CD14-positive monocyte (primary cell): Measurements from ENCODE around the gene CNTLN. TPM values are rescaled to one million over a fixed set of nuclear protein-coding genes. Genes with fewer than 3 reads are reported as not detected.

Experiments used
- DNase-seq, 3 donors: peaks; one replicate each; pipeline ENCODE4 v3.0.0-alpha.2; 2011 to 2022
- H2AFZ ChIP-seq: 2 replicates; pipeline ENCODE4 v1.6.0; 2012; ENCODE audit warnings: mild to moderate bottlenecking, low read depth, low read length, inconsistent platforms; ENCODE audit not compliant: insufficient read depth, poor library complexity, severe bottlenecking
- H3K27ac ChIP-seq, 2 donors: 1 replicate in 1 of 2; 2 replicates in 1 of 2; pipeline ENCODE4 v1.5.1; 2012 to 2013; ENCODE audit warnings: low read length in 2 of 2, control low read depth in 1 of 2, inconsistent platforms in 1 of 2, low read depth in 1 of 2, mild to moderate bottlenecking in 1 of 2
- H3K27me3 ChIP-seq, 2 donors: one replicate each; pipeline versions ENCODE4 v1.6.0 to v1.6.1; 2011 to 2013; ENCODE audit warnings: low read length in 2 of 2; ENCODE audit not compliant: control insufficient read depth in 2 of 2, insufficient read depth in 2 of 2
- H3K36me3 ChIP-seq, 2 donors: replicated peaks in 1 of 2; 1 replicate in 1 of 2; 2 replicates in 1 of 2; pipeline versions ENCODE4 v1.5.1 to v1.6.1; 2012 to 2013; ENCODE audit warnings: low read length in 2 of 2, control low read depth in 1 of 2, inconsistent platforms in 1 of 2, mild to moderate bottlenecking in 1 of 2; ENCODE audit not compliant: insufficient read depth in 2 of 2, control insufficient read depth in 1 of 2
- H3K4me1 ChIP-seq, 2 donors: 1 replicate in 1 of 2; 2 replicates in 1 of 2; pipeline versions ENCODE4 v1.5.1 to v1.6.1; 2012 to 2013; ENCODE audit warnings: low read length in 2 of 2, control low read depth in 1 of 2, inconsistent platforms in 1 of 2, mild to moderate bottlenecking in 1 of 2, moderate library complexity in 1 of 2; ENCODE audit not compliant: insufficient read depth in 2 of 2, control insufficient read depth in 1 of 2
- H3K4me2 ChIP-seq: replicated peaks from 2 replicates; pipeline ENCODE3; 2012; ENCODE audit warnings: low read length, moderate library complexity, mild to moderate bottlenecking; ENCODE audit not compliant: poor library complexity, severe bottlenecking; ENCODE audit errors: extremely low read depth
- H3K4me3 ChIP-seq, 3 experiments: fragments of 200-600 bp in 1 of 3; sonication (generic) in 1 of 3; replicated peaks in 1 of 3; 1 replicate in 2 of 3; 2 replicates in 1 of 3; pipeline ENCODE4 v1.5.1; 2011 to 2013; ENCODE audit warnings: low read length in 3 of 3, mild to moderate bottlenecking in 3 of 3, control low read depth in 2 of 3, low read depth in 2 of 3, inconsistent platforms in 1 of 3, moderate library complexity in 1 of 3
- H3K79me2 ChIP-seq: 2 replicates; pipeline ENCODE4 v1.6.0; 2012; ENCODE audit warnings: mild to moderate bottlenecking, control low read depth, inconsistent platforms, low read length, moderate library complexity; ENCODE audit not compliant: insufficient read depth
- H3K9ac ChIP-seq: 2 replicates; pipeline ENCODE4 v1.6.0; 2017; ENCODE audit warnings: low read length, mild to moderate bottlenecking; ENCODE audit not compliant: insufficient read depth, poor library complexity, severe bottlenecking
- H3K9me3 ChIP-seq, 2 donors: replicated peaks in 1 of 2; 1 replicate in 1 of 2; 2 replicates in 1 of 2; pipeline versions ENCODE4 v1.5.1 to v1.6.1; 2012 to 2013; ENCODE audit warnings: low read length in 2 of 2, control low read depth in 1 of 2; ENCODE audit not compliant: control insufficient read depth in 1 of 2, insufficient read depth in 1 of 2
- H4K20me1 ChIP-seq: 2 replicates; pipeline ENCODE4 v1.6.0; 2012; ENCODE audit warnings: mild to moderate bottlenecking, low read length, control low read depth, moderate library complexity; ENCODE audit not compliant: insufficient read depth
- H3K27ac Mint-ChIP-seq, 7 donors: one replicate each; pipeline ENCODE4 v1.8.0; 2020; ENCODE audit warnings: mild to moderate bottlenecking in 7 of 7, mixed read lengths in 7 of 7, moderate library complexity in 6 of 7, inconsistent platforms in 2 of 7
- H3K27me3 Mint-ChIP-seq, 3 donors: one replicate each; pipeline ENCODE4 v1.8.0; 2021 to 2022; ENCODE audit warnings: low read depth in 3 of 3, mild to moderate bottlenecking in 3 of 3, mixed read lengths in 3 of 3, moderate library complexity in 3 of 3, inconsistent platforms in 1 of 3
- H3K36me3 Mint-ChIP-seq, 2 donors: one replicate each; pipeline ENCODE4 v1.8.0; 2020; ENCODE audit warnings: mixed read lengths in 2 of 2, inconsistent platforms in 1 of 2, mild to moderate bottlenecking in 1 of 2
- H3K4me1 Mint-ChIP-seq: one replicate; pipeline ENCODE4 v1.8.0; 2020; ENCODE audit warnings: mild to moderate bottlenecking, mixed read lengths
- H3K4me3 Mint-ChIP-seq, 2 donors: one replicate each; pipeline ENCODE4 v1.8.0; 2020; ENCODE audit warnings: mild to moderate bottlenecking in 2 of 2, mixed read lengths in 2 of 2, moderate library complexity in 1 of 2
- H3K9me3 Mint-ChIP-seq, 7 donors: one replicate each; pipeline ENCODE4 v1.8.0; 2020 to 2022; ENCODE audit warnings: mixed read lengths in 7 of 7, mild to moderate bottlenecking in 6 of 7, moderate library complexity in 6 of 7, inconsistent platforms in 2 of 7
- CTCF ChIP-seq: fragments of 200-600 bp; IDR thresholded peaks from one replicate; pipeline ENCODE4 v1.8.0; 2022; ENCODE audit warnings: antibody characterized with exemption, mild to moderate bottlenecking
- WGBS: methylation state at CpG from one replicate; pipeline ENCODE4 v1.1.5; 2013; ENCODE audit warnings: missing lambda C conversion rate; ENCODE audit not compliant: insufficient coverage; 5-methylcytosine and 5-hydroxymethylcytosine counted together
- intact Hi-C, 2 donors: fragments of 100-400 bp; cut with micrococcal nuclease; formaldehyde crosslinking; loops; one replicate each; pipeline versions ENCODE4 v1.15.0 to v1.15.1; 2023
- polyA plus RNA-seq, 3 donors: library from polyadenylated mRNA; depleted of rRNA in 1 of 3; unstranded in 2 of 3; stranded (reverse) in 1 of 3; fragments of 300-500 nt in 2 of 3; fragments of >200 nt in 1 of 3; fragmentation: Illumina TruSeq in 2 of 3; gene quantifications; 1 replicate in 2 of 3; 2 replicates in 1 of 3; pipeline ENCODE4 v1.2.3, GENCODE V29; 2012 to 2021

The CNTLN gene
- polyA plus RNA-seq, 3 donors = 2.2 to 5.6 (median 4.0) TPM

- no peak overlapping the region for H3K4me2 ChIP-seq
- no peak for TF ChIP-seq CTCF
- H3K4me3 ChIP-seq = no peak overlapping the region
- H3K79me2 ChIP-seq = no peaks in the 10 kb centered on the region
- Mint-ChIP-seq H3K27ac (no peak overlapping the region), H3K4me3 (no peak overlapping the region), H3K36me3 (peaks cover 6 to 36% of the 10 kb centered on the region in 2 donors), H3K27me3 (no peaks in the 10 kb centered on the region), H3K9me3 (peaks cover 0 to 4% (median 0%) of the 10 kb centered on the region in 7 donors), H3K4me1 (no peaks in the 10 kb centered on the region)
- no peaks in the 10 kb centered on the region for H3K27me3 ChIP-seq
- intact Hi-C loops = no loop called here
- H3K9ac ChIP-seq = no peak overlapping the region
- H3K36me3 ChIP-seq = no peaks in the 10 kb centered on the region
- 100% methylated on average over 1 of the region's 4 CpGs for WGBS
- H2AFZ ChIP-seq = no peak overlapping the region
- no peaks in the 10 kb centered on the region for H4K20me1 ChIP-seq
- DNase-seq = no peak
- no peaks in the 10 kb centered on the region for H3K9me3 ChIP-seq
- H3K4me1 ChIP-seq = no peaks in the 10 kb centered on the region
- no peak overlapping the region for H3K27ac ChIP-seq
These were observed 184.0 kb downstream of the CNTLN start for GRCh38 chr9:17318821-17319320.

- no peak for TF ChIP-seq CTCF
- H3K4me2 ChIP-seq = no peak overlapping the region
- no peaks in the 10 kb centered on the region for H3K27me3 ChIP-seq
- Mint-ChIP-seq H3K27me3 (no peaks in the 10 kb centered on the region), H3K36me3 (peaks cover 6 to 31% of the 10 kb centered on the region in 2 donors), H3K27ac (no peak overlapping the region), H3K9me3 (peaks cover 0 to 4% (median 0%) of the 10 kb centered on the region in 7 donors), H3K4me3 (no peak overlapping the region), H3K4me1 (no peaks in the 10 kb centered on the region)
- DNase-seq = no peak
- H3K4me3 ChIP-seq = no peak overlapping the region
- no CpG with 5 or more reads among the region's 1 CpG for WGBS
- no peaks in the 10 kb centered on the region for H4K20me1 ChIP-seq
- H3K9ac ChIP-seq = no peak overlapping the region
- intact Hi-C loops = no loop called here
- H3K36me3 ChIP-seq = no peaks in the 10 kb centered on the region
- no peak overlapping the region for H2AFZ ChIP-seq
- no peaks in the 10 kb centered on the region for H3K79me2 ChIP-seq
- H3K9me3 ChIP-seq = no peaks in the 10 kb centered on the region
- no peaks in the 10 kb centered on the region for H3K4me1 ChIP-seq
- no peak overlapping the region for H3K27ac ChIP-seq
These were observed 185.0 kb downstream of the CNTLN start for GRCh38 chr9:17319864-17320263.
